ENCODE measurements around the gene PCDHGA6. TPM values are rescaled to one million over a fixed set of nuclear protein-coding genes. Genes with fewer than 3 reads are reported as not detected.

The PCDHGA6 gene
- total and polyA plus RNA-seq, 9 of the 15 experiments (the other 6 are each of a cell fraction or from before 2014, with no cell fraction given): 0.01 to 0.18 (median 0.09) TPM; not detected in 1

- BruUV-seq (replicated peaks): no TSS peak
- no peaks in the 10 kb centered on the region for H3K79me2 ChIP-seq (ENCODE audit: control insufficient read depth, insufficient read depth, low read length)
- CTCF ChIA-PET (ENCODE audit: low intra/inter-chr PET ratio): interaction anchor here (0.5 to 0.8 kb wide), 3 partner anchors 154 to 773 kb away, joined by 3 to 5 read pairs (median 4); no protein-coding TSS in a partner anchor
- WGBS (ENCODE audit: insufficient coverage, low coverage, missing lambda C conversion rate): 2% methylated on average over 32 of the region's 32 CpGs
- H4K20me1 ChIP-seq (replicated peaks; ENCODE audit: control insufficient read depth, insufficient read depth, low read length): no peaks in the 10 kb centered on the region
- H3K27ac ChIP-seq (ENCODE audit: extremely low read depth, low read depth, low read length): no peak within 1 kb of the TSS
- no peaks in the 10 kb centered on the region for H3K9me3 ChIP-seq (replicated peaks; ENCODE audit: control insufficient read depth, insufficient read depth, low read depth, low read length)
- no peaks in the 10 kb centered on the region for H3K36me3 ChIP-seq (ENCODE audit: control insufficient read depth, insufficient read depth, low read length)
- peak within 1 kb of the TSS; percentile 27 for H3K4me3 ChIP-seq
- H3K9ac ChIP-seq (ENCODE audit: insufficient read depth in 1 of 2, low read depth in 2 of 2, low read length in 2 of 2): no peak within 1 kb of the TSS
- DNase-seq (ENCODE audit: extremely low read depth in 1 of 4, low spot score in 3 of 4): peak in 3 of 4 experiments; percentile 21 to 56 (median 42)
- no peaks in the 10 kb centered on the region for H3K9me1 ChIP-seq (ENCODE audit: control insufficient read depth, insufficient read depth, low read length)
- H2AFZ ChIP-seq (ENCODE audit: low read depth, low read length): peak within 1 kb of the TSS; percentile 62; the same call in 1 of the 2 replicates
- intact Hi-C loops (cut with micrococcal nuclease) (loop anchor here (5.0 kb wide), 1 partner anchor 43 kb away; no protein-coding TSS in a partner anchor), in situ Hi-C loops (cut with MboI) (no loop called here)
- peak; percentile 67 for FAIRE-seq
- peaks cover 15 to 47% of the 10 kb centered on the region in 2 experiments for H3K27me3 ChIP-seq (ENCODE audit: control insufficient read depth in 2 of 2, insufficient read depth in 2 of 2, low read length in 2 of 2)
- POLR2A ChIA-PET: interaction anchor here (0.6 to 1.2 kb wide), 4 partner anchors 21 to 188 kb away, joined by 3 to 4 read pairs (median 4); partner anchors contain the start of gene TAF7
- peak; percentile 98 for ATAC-seq
- H3K4me2 ChIP-seq (ENCODE audit: insufficient read depth, low read length): no peak within 1 kb of the TSS; the same call in none of the 2 replicates
- H3K4me1 ChIP-seq (replicated peaks in 1 of 2; ENCODE audit: control insufficient read depth in 2 of 2, insufficient read depth in 2 of 2, low read length in 2 of 2): peaks cover 0 to 14% of the 10 kb centered on the region in 2 experiments; a peak in 1 of 5 replicates
- TF ChIP-seq BACH1 (tag; IDR thresholded peaks at IDR 0.05) (no peak), RAD21 (CRISPR knock-in tag; conservative IDR thresholded peaks at IDR 0.05 in 1 of 2, IDR thresholded peaks at IDR 0.05 in 1 of 2) (peak; percentile 48 to 55), CEBPB (tag; IDR thresholded peaks at IDR 0.05) (no peak), ZNF586 (CRISPR knock-in tag; conservative IDR thresholded peaks at IDR 0.05) (no peak), SRF (CRISPR knock-in tag; IDR thresholded peaks at IDR 0.05) (peak in 1 of 2 experiments; percentile 72; a peak in 1 of 4 replicates), ZNF165 (CRISPR knock-in tag; IDR thresholded peaks at IDR 0.05; ENCODE audit: borderline replicate concordance) (no peak), HDAC2 (IDR thresholded peaks at IDR 0.05) (no peak), ZSCAN29 (IDR thresholded peaks at IDR 0.05) (peak; percentile 69), SMC3 (conservative IDR thresholded peaks at IDR 0.05; ENCODE audit: insufficient read depth, low read depth, low read length) (peak; percentile 40; the same call in 1 of the 2 replicates), RBM34 (IDR thresholded peaks at IDR 0.05; ENCODE audit: borderline replicate concordance, insufficient read depth, low read length) (no peak), NR3C1 (CRISPR knock-in tag; IDR thresholded peaks at IDR 0.05) (no peak)
- TF ChIP-seq, protein P1, sequence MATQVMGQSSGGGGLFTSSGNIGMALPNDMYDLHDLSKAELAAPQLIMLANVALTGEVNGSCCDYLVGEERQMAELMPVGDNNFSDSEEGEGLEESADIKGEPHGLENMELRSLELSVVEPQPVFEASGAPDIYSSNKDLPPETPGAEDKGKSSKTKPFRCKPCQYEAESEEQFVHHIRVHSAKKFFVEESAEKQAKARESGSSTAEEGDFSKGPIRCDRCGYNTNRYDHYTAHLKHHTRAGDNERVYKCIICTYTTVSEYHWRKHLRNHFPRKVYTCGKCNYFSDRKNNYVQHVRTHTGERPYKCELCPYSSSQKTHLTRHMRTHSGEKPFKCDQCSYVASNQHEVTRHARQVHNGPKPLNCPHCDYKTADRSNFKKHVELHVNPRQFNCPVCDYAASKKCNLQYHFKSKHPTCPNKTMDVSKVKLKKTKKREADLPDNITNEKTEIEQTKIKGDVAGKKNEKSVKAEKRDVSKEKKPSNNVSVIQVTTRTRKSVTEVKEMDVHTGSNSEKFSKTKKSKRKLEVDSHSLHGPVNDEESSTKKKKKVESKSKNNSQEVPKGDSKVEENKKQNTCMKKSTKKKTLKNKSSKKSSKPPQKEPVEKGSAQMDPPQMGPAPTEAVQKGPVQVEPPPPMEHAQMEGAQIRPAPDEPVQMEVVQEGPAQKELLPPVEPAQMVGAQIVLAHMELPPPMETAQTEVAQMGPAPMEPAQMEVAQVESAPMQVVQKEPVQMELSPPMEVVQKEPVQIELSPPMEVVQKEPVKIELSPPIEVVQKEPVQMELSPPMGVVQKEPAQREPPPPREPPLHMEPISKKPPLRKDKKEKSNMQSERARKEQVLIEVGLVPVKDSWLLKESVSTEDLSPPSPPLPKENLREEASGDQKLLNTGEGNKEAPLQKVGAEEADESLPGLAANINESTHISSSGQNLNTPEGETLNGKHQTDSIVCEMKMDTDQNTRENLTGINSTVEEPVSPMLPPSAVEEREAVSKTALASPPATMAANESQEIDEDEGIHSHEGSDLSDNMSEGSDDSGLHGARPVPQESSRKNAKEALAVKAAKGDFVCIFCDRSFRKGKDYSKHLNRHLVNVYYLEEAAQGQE (IDR thresholded peaks at IDR 0.05; ENCODE audit: borderline replicate concordance): peak; percentile 19; the same call in 1 of the 2 replicates
- TF ChIP-seq, protein P1 (CRISPR knock-in tag; IDR thresholded peaks at IDR 0.05; ENCODE audit: low read depth): no peak
Observed at GRCh38 chr5:141369994-141370848, 3.5 kb upstream of the PCDHGA6 start, which contains the start of gene PCDHGB3. TSS of gene PCDHGB3 (plus strand) at chr5:141370242. CDS start at chr5:141370395, 153 bp downstream.
